Esophagus muscularis mucosa (tissue), 3 donors: ENCODE results near the gene FCGR3B.
"Not testable (repeated sequence)": the region's sequence is repeated elsewhere in the genome, so short reads cannot be mapped to it uniquely, and the experiment has no call there.

Experiments
- CTCF ChIP-seq, 3 experiments: fragments of 200-600 bp in 2 of 3; fragments of 450-650 bp in 1 of 3; sonication (generic) in 2 of 3; IDR thresholded peaks; one replicate each; pipeline ENCODE4 v1.5.1; 2017 to 2019; ENCODE audit warnings: antibody characterized with exemption in 3 of 3, mild to moderate bottlenecking in 2 of 3, moderate library complexity in 1 of 3
- POLR2A ChIP-seq: fragments of 450-650 bp; IDR thresholded peaks from one replicate; pipeline ENCODE4 v1.6.1; 2017; ENCODE audit warnings: antibody characterized with exemption, moderate library complexity, mild to moderate bottlenecking, low read depth

GRCh38 chr1:161643481-161644208 is 12.7 kb upstream of the FCGR3B start:
- TF ChIP-seq CTCF (IDR thresholded peaks at IDR 0.05); POLR2A: not testable (repeated sequence)
